B cell (primary cell): ENCODE data around the gene IL4.

ENCODE experiments used
- CTCF ChIP-seq: fragments of 200-600 bp; IDR thresholded peaks from one replicate; pipeline ENCODE4 v1.8.0; 2022; ENCODE audit warnings: antibody characterized with exemption, mild to moderate bottlenecking
- EZH2 ChIP-seq: IDR thresholded peaks from 2 replicates; pipeline ENCODE4 v1.6.1; 2012; ENCODE audit warnings: borderline replicate concordance, low read depth, mild to moderate bottlenecking, moderate library complexity, low read length; ENCODE audit not compliant: insufficient read depth, poor library complexity, severe bottlenecking

DNA sequence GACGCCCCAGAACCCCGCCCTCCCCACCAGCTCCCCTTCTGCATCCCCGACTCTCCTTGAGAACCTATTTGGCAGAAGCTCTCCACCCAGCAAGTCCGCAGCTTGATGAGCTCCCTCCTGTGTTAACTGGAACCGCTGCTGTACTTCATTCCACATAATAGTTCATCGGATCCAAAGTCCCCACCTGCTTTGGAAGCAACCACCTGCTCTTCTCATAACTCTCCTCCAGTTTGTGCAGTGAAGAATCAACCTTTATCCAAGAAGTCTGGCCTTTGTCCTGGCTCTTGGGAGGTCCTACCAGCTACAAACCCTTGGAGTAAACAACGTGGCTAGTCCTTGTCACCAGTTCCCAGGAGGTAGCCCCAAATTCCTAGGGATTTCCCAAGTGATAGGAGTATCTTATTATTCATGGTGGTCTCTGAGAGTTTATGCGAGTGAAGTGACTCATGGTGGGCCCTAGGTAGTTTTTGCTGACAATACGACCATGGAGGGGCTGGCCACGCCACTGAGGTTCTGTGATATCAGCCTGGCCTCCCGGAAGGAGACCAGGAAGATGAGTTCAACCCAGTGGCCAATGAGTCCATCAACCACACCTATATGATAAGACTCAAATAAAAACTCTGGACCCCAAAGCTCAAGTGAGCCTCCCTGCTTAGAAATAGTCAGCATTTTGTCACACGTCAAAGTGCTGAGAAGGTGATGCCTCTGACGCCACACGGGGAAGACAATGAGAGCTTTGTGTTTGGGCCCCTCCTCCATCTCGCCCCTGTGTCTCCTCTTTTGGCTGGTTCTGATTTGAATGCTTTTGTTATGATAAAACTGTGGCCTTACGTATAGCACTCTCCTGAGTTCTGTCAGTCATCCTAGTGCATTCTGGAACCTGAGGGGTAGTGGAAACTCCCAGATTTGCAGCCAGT lies 3.6 kb upstream of the IL4 start:
- TF ChIP-seq CTCF, result no peak
- TF ChIP-seq EZH2, result no peak
